K562 (cell line): Measurements from ENCODE around the gene FADS6. TPM values are rescaled to one million over a fixed set of nuclear protein-coding genes. Genes with fewer than 3 reads are reported as not detected.
A peak's percentile ranks its signal among the peaks of the same experiment; 100 is the strongest.

Experiments used
- ELF4 ChIP-seq: fragments of 450-650 bp; formaldehyde crosslinking; IDR thresholded peaks from 2 replicates; pipeline ENCODE4 v1.4.0; 2022; ENCODE audit warnings: missing genetic modification characterization
- EP300 ChIP-seq: IDR thresholded peaks from 2 replicates; pipeline ENCODE4 v1.6.1; 2012; ENCODE audit warnings: low read length, improper control_type of control experiment
- JUND ChIP-seq, 2 experiments: IDR thresholded peaks; 2 replicates in 1 of 2; 3 replicates in 1 of 2; pipeline ENCODE4 v1.6.1; 2011; ENCODE audit warnings: borderline replicate concordance in 2 of 2, low read depth in 2 of 2, low read length in 2 of 2, improper control_type of control experiment in 1 of 2, missing biosample characterization in 1 of 2, missing genetic modification characterization in 1 of 2, missing genetic modification reagents in 1 of 2
- LEF1 ChIP-seq: fragments of 450-650 bp; IDR thresholded peaks from 2 replicates; pipeline ENCODE4 v1.6.1; 2016; ENCODE audit warnings: mild to moderate bottlenecking
- MEF2D ChIP-seq: conservative IDR thresholded peaks from 2 replicates; pipeline ENCODE4 v1.6.1; 2016; ENCODE audit warnings: low read depth, missing genetic modification characterization, missing compliant biosample characterization
- MYBL2 ChIP-seq, 2 experiments: fragments of 450-650 bp in 1 of 2; sonication (generic) in 1 of 2; formaldehyde crosslinking in 1 of 2; IDR thresholded peaks; 2 replicates each; pipeline versions ENCODE4 v1.6.1 to v1.8.1; 2017 to 2022; ENCODE audit warnings: borderline replicate concordance in 1 of 2, inconsistent platforms in 1 of 2, low read depth in 1 of 2, mild to moderate bottlenecking in 1 of 2, missing genetic modification reagents in 1 of 2, moderate library complexity in 1 of 2
- NR1H2 ChIP-seq: sonication (generic); formaldehyde crosslinking; IDR thresholded peaks from 2 replicates; pipeline ENCODE4 v1.4.0; 2020; ENCODE audit warnings: mild to moderate bottlenecking, missing genetic modification reagents
- PHF8 ChIP-seq: fragments of 200-600 bp; sonication (generic); IDR thresholded peaks from 2 replicates; pipeline ENCODE4 v1.6.1; 2012; ENCODE audit warnings: mixed run types, mild to moderate bottlenecking, inconsistent platforms, low read length, moderate library complexity, borderline replicate concordance
- POLR3G ChIP-seq: IDR thresholded peaks from 2 replicates; pipeline ENCODE4 v1.6.1; 2011; ENCODE audit not compliant: insufficient read length, insufficient replicate concordance; ENCODE audit errors: extremely low read depth
- RFX5 ChIP-seq: IDR thresholded peaks from 2 replicates; pipeline ENCODE4 v1.6.1; 2011; ENCODE audit warnings: low read depth, mild to moderate bottlenecking, improper control_type of control experiment, low read length
- SLC30A9 ChIP-seq: fragments of 250-450 bp; sonication (Bioruptor Pico); IDR thresholded peaks from 2 replicates; pipeline ENCODE4 v1.8.0; 2022; ENCODE audit warnings: mild to moderate bottlenecking, moderate library complexity
- SPI1 ChIP-seq: IDR thresholded peaks from 2 replicates; pipeline ENCODE4 v1.6.1; 2011; ENCODE audit warnings: low read depth, low read length, control low read depth, borderline replicate concordance
- TCF7L2 ChIP-seq: fragments of 150-350 bp; IDR thresholded peaks from 2 replicates; pipeline ENCODE4 v1.6.1; 2016; ENCODE audit warnings: low read depth, mild to moderate bottlenecking, low read length, moderate library complexity
- ZEB2 ChIP-seq: fragments of 450-650 bp; IDR thresholded peaks from 2 replicates; pipeline ENCODE4 v1.6.1; 2016
- ZNF444 ChIP-seq: fragments of 250-450 bp; sonication (Bioruptor Pico); IDR thresholded peaks from 2 replicates; pipeline ENCODE4 v1.4.0; 2020; ENCODE audit warnings: mild to moderate bottlenecking, moderate library complexity
- ZNF830 ChIP-seq: fragments of 250-450 bp; sonication (Bioruptor Pico); IDR thresholded peaks from 2 replicates; pipeline ENCODE4 v1.5.0; 2021; ENCODE audit warnings: mild to moderate bottlenecking
- polyA plus RNA-seq, 8 experiments: library from polyadenylated mRNA; depleted of rRNA in 4 of 8; stranded (reverse) in 5 of 8; unstranded in 3 of 8; fragments of >200 nt; fragmentation: Nextera tagmentation in 2 of 8; fragmentation: Illumina TruSeq in 1 of 8; extraction: Ambion mirVana in 2 of 8; extraction: Trizol in 1 of 8; gene quantifications; 2 replicates each; pipeline versions ENCODE4 v1.2.1 to v1.2.3, GENCODE V29; 2011 to 2014; ENCODE audit warnings: inconsistent platforms in 1 of 8, missing spikeins in 1 of 8
- total RNA-seq, 7 experiments: library from RNA; depleted of rRNA in 6 of 7; stranded (reverse); fragments of >200 nt in 6 of 7; fragmentation: Illumina TruSeq in 2 of 7; extraction: Trizol in 2 of 7; gene quantifications; 2 replicates each; pipeline versions ENCODE4 v1.2.1 to v1.2.3, GENCODE V29; 2011 to 2021; ENCODE audit warnings: low replicate concordance in 1 of 7
- TF ChIP-seq, protein P1 (sequence below): fragments of 450-650 bp; IDR thresholded peaks from 2 replicates; pipeline ENCODE4 v1.6.1; 2016; ENCODE audit warnings: mild to moderate bottlenecking
- TF ChIP-seq, protein P2 (sequence below), 2 experiments: fragments of 450-650 bp; conservative IDR thresholded peaks; 2 replicates each; pipeline ENCODE4 v1.6.1; 2017; ENCODE audit warnings: mild to moderate bottlenecking in 2 of 2, moderate library complexity in 2 of 2
- TF ChIP-seq, protein P3 (sequence below): fragments of 250-450 bp; sonication (Bioruptor Pico); IDR thresholded peaks from 2 replicates; pipeline ENCODE4 v1.8.0; 2022; ENCODE audit warnings: inconsistent platforms, mild to moderate bottlenecking, moderate library complexity, borderline replicate concordance

The FADS6 gene
- total and polyA plus RNA-seq, 9 of the 15 experiments (the other 6 are each of a cell fraction or from before 2014, with no cell fraction given) = 0.18 to 0.22 TPM; not detected in 7

DNA sequence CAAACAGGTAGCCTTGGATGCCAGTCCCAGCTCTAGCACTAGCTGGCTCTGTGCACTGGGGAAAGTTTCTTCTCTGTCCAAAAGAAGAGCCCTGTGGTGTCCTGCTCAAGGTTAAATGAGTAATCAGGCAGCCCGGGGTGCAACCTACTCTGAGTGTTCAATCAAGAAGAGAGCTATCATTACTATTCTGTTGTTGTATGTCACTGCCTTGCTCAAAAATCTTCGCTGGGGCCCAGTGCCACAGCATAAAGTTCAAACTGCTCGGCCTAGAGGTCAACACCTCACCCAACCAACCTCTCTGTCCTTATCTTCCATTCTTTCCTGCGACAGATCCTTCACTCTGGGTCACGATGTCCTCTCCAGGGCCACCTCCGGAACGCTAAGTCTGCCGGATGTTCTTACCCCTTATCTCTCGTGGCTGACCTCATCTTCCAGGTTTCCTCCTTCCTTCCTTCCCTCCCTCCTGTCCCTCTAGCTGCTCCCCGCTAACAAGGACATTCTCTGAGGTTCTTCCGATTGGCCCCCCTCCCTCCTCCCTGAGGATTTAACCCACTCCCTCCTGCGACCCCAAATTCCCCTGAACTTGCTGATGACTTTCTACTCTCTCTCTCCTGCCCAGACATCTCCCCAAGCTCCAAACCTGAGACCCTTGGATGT lies 25.1 kb downstream of the FADS6 start (continued):
- TF ChIP-seq, protein P1, sequence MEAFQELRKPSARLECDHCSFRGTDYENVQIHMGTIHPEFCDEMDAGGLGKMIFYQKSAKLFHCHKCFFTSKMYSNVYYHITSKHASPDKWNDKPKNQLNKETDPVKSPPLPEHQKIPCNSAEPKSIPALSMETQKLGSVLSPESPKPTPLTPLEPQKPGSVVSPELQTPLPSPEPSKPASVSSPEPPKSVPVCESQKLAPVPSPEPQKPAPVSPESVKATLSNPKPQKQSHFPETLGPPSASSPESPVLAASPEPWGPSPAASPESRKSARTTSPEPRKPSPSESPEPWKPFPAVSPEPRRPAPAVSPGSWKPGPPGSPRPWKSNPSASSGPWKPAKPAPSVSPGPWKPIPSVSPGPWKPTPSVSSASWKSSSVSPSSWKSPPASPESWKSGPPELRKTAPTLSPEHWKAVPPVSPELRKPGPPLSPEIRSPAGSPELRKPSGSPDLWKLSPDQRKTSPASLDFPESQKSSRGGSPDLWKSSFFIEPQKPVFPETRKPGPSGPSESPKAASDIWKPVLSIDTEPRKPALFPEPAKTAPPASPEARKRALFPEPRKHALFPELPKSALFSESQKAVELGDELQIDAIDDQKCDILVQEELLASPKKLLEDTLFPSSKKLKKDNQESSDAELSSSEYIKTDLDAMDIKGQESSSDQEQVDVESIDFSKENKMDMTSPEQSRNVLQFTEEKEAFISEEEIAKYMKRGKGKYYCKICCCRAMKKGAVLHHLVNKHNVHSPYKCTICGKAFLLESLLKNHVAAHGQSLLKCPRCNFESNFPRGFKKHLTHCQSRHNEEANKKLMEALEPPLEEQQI = no peak
- no peak for TF ChIP-seq NR1H2 (CRISPR knock-in tag)
- TF ChIP-seq PHF8 = no peak; the same call in 1 of the 2 replicates
- TF ChIP-seq ZNF830 (CRISPR knock-in tag) = no peak
- no peak for TF ChIP-seq TCF7L2
- TF ChIP-seq, protein P2, sequence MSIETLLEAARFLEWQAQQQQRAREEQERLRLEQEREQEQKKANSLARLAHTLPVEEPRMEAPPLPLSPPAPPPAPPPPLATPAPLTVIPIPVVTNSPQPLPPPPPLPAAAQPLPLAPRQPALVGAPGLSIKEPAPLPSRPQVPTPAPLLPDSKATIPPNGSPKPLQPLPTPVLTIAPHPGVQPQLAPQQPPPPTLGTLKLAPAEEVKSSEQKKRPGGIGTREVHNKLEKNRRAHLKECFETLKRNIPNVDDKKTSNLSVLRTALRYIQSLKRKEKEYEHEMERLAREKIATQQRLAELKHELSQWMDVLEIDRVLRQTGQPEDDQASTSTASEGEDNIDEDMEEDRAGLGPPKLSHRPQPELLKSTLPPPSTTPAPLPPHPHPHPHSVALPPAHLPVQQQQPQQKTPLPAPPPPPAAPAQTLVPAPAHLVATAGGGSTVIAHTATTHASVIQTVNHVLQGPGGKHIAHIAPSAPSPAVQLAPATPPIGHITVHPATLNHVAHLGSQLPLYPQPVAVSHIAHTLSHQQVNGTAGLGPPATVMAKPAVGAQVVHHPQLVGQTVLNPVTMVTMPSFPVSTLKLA (conservative IDR thresholded peaks at IDR 0.05) = peak in 1 of 2 experiments; percentile 67; a peak in 2 of 4 replicates
- peak; percentile 27; the same call in 1 of the 2 replicates for TF ChIP-seq SPI1
- TF ChIP-seq, protein P3, sequence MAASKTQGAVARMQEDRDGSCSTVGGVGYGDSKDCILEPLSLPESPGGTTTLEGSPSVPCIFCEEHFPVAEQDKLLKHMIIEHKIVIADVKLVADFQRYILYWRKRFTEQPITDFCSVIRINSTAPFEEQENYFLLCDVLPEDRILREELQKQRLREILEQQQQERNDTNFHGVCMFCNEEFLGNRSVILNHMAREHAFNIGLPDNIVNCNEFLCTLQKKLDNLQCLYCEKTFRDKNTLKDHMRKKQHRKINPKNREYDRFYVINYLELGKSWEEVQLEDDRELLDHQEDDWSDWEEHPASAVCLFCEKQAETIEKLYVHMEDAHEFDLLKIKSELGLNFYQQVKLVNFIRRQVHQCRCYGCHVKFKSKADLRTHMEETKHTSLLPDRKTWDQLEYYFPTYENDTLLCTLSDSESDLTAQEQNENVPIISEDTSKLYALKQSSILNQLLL (CRISPR knock-in tag) = no peak
- peak; percentile 98 for TF ChIP-seq JUND (IDR thresholded peaks at IDR 0.05; ENCODE audit: borderline replicate concordance, low read depth, low read length)
- TF ChIP-seq JUND (tag; IDR thresholded peaks at IDR 0.05; ENCODE audit: borderline replicate concordance, low read depth, low read length) = peak; percentile 97; the same call in 2 of the 3 replicates
- peak; percentile 83 for TF ChIP-seq EP300
- no peak for TF ChIP-seq RFX5
- peak; percentile 35; the same call in 1 of the 2 replicates for TF ChIP-seq ZNF444 (CRISPR knock-in tag)
- TF ChIP-seq ZEB2 = peak; percentile 95
- TF ChIP-seq SLC30A9 = no peak
- TF ChIP-seq LEF1 = peak; percentile 89
- TF ChIP-seq MEF2D (tag) = peak; percentile 28; the same call in 1 of the 2 replicates
- TF ChIP-seq ELF4 (CRISPR knock-in tag) = peak; percentile 78
- no peak for TF ChIP-seq MYBL2 (IDR thresholded peaks at IDR 0.05; ENCODE audit: low read depth)
- no peak for TF ChIP-seq MYBL2 (CRISPR knock-in tag; IDR thresholded peaks at IDR 0.05; ENCODE audit: borderline replicate concordance)
- TF ChIP-seq POLR3G = no peak
